ENCODE measurements around the gene PLEKHA6. TPM values are rescaled to one million over a fixed set of nuclear protein-coding genes. Genes with fewer than 3 reads are reported as not detected.

PLEKHA6 gene
- total and polyA plus RNA-seq, 8 donors, result 5.1 to 24.4 (median 16.1) TPM

DNA sequence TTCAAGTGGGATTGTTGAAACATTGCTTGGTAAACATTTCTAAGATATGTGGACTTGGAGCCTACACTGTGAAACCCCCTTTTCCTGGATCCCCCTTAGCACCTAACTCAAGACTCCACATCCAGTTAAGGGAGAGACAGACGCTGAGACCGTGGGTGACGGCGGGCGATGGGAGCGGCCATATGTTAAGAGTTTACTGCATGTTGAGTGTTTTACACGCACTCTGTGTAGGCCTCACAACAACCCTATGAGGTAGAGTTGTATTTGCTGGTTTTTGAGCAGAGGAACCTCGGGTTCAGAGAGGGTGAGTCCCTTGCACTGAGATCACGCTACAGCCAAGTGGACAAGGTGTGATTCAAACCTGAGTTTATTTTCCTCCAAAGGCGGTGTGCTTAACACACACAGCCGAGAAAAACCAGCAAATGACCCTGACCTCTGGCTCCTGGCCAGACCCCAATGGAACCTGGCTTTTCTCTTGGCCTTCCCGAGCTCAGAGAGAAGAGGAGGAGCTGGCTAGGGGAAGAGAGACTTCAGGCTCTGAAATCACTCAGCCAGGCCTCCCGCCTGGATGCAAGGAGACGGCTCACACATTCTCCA lies 99.0 kb downstream of the PLEKHA6 start:
- Histone ChIP-seq H3K36me3 (no peaks in the 10 kb centered on the region), H3K27ac (no peak overlapping the region), H3K4me1 (no peaks in the 10 kb centered on the region), H3K9me3 (no peaks in the 10 kb centered on the region), H3K27me3 (no peaks in the 10 kb centered on the region), H3K4me3 (no peak overlapping the region)
- TF ChIP-seq CTCF (IDR thresholded peaks at IDR 0.05), result no peak
- ATAC-seq, result no peak
- no peak for DNase-seq
- intact Hi-C loops (cut with DNase I), result no loop called here

DNA sequence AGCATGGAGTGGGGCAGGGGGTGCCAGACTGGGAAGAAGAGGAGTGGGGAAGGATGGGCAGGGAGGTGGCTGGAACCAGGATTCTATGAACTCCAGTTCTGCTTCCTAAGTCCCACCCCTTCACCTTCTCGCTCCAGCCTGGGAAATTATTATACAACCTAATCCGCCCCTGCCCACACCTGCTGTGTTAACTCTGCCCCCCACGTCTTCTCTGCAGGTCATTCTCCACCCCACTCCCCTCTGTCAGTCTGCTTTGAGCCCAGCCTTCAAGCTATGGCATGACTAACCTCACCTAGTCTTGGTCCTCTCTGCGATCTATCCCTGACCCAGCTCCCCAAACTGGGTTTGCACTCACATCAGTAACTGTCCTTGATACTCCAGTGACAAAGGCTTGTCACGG lies 99.9 kb downstream of the PLEKHA6 start:
- H3K4me1 ChIP-seq, result no peaks in the 10 kb centered on the region
- intact Hi-C loops (cut with DNase I), result no loop called here
- TF ChIP-seq CTCF (IDR thresholded peaks at IDR 0.05), result no peak
- no peaks in the 10 kb centered on the region for H3K27me3 ChIP-seq
- H3K4me3 ChIP-seq, result no peak overlapping the region
- H3K27ac ChIP-seq, result no peak overlapping the region
- no peak for ATAC-seq
- no peak for DNase-seq
- H3K36me3 ChIP-seq, result no peaks in the 10 kb centered on the region
- H3K9me3 ChIP-seq, result no peaks in the 10 kb centered on the region

DNA sequence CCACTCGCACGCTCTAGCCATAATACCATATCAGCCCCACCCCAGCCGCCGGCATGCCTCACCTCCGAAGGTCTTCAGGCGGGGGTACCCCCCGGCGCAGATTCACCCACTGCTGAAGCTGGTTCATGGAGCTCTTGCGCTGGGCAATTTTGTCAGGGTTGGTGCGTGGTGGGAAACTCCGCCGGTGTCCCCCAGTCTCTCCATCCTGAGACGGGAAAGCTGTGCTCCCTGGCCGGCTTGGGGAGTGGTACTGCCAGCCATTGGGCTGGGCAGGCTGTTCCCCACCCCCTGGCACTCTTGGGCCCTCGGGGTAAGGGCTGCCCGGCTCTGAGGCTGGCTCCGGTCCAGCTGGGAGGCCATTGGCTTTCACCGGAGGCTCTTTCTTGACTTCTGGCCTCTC lies 100.5 kb downstream of the PLEKHA6 start:
- Histone ChIP-seq H3K9me3 (no peaks in the 10 kb centered on the region), H3K27me3 (no peaks in the 10 kb centered on the region), H3K4me3 (no peak overlapping the region), H3K4me1 (peaks cover 0 to 3% of the 10 kb centered on the region in 2 donors), H3K27ac (no peak overlapping the region), H3K36me3 (no peaks in the 10 kb centered on the region)
- TF ChIP-seq CTCF (IDR thresholded peaks at IDR 0.05), result no peak
- DNase-seq, result no peak
- ATAC-seq, result no peak
- intact Hi-C loops (cut with DNase I), result no loop called here

DNA sequence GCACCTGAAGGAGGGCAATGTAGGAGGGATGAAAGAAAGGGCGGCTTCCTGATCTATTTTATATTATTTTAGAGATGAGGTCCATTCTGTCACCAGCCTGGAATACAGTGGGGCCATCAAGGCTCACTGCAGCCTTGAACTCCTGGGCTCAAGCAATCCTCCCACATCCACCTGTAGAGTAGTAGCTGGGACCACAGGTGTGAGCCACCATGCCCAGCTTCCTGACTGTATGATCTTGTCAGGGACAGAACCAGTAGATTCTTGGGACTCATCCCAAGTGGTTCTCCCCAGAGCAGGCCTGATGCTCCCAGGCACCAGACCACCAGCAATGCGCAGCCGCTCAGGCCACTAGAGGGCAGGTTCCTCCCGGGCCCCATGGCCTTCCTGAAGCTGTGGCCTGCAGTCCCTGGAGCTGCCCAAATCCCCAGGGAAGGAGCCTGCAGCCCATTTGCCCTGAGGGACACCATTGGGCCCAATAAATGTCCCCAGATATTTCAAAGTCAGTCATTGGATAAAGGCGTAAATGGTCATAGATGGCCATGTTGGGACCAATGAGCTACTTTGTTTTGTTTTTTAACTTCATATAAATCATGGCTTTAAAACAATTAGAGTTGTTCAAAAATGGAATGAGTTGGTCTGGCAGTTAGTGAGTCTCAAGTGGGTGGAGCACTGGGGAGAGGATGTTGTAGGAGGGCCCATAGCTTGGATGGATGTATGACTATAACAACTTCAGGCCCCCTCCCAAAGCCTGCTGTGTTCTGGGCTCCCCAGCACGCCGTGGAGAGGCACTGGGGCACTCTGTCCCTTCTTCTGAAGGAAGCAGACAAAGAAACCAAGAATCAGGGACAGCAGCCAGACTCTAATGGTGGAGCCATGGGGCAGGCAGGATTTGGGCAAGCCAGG lies 101.3 kb downstream of the PLEKHA6 start:
- H3K36me3 ChIP-seq, result no peaks in the 10 kb centered on the region
- no peak overlapping the region for H3K4me3 ChIP-seq
- no peak overlapping the region for H3K27ac ChIP-seq
- peaks cover 0 to 3% of the 10 kb centered on the region in 2 donors for H3K4me1 ChIP-seq
- H3K9me3 ChIP-seq, result no peaks in the 10 kb centered on the region
- peak; percentile 86 for ATAC-seq
- peak in 2 of 4 donors; percentile 76 to 83 for DNase-seq
- TF ChIP-seq CTCF (IDR thresholded peaks at IDR 0.05), result peak; percentile 59 to 66
- H3K27me3 ChIP-seq, result no peaks in the 10 kb centered on the region
- intact Hi-C loops (cut with DNase I), result no loop called here

- no peaks in the 10 kb centered on the region for H3K27me3 ChIP-seq
- H3K27ac ChIP-seq, result no peak overlapping the region
- no peak for ATAC-seq
- DNase-seq, result no peak
- no peak for TF ChIP-seq CTCF (IDR thresholded peaks at IDR 0.05)
- H3K4me3 ChIP-seq, result no peak overlapping the region
- H3K4me1 ChIP-seq, result peaks cover 0 to 3% of the 10 kb centered on the region in 2 donors
- intact Hi-C loops (cut with DNase I), result no loop called here
- H3K9me3 ChIP-seq, result no peaks in the 10 kb centered on the region
- no peaks in the 10 kb centered on the region for H3K36me3 ChIP-seq
Observed at GRCh38 chr1:204257446-204257845, 102.3 kb downstream of the PLEKHA6 start.
